ENCODE results near the gene COL6A1. TPM values are rescaled to one million over a fixed set of nuclear protein-coding genes. Genes with fewer than 3 reads are reported as not detected.
"Not testable (repeated sequence)": the region's sequence is repeated elsewhere in the genome, so short reads cannot be mapped to it uniquely, and the experiment has no call there.

Gene COL6A1
- polyA plus RNA-seq, 1 donor = 470 TPM

GRCh38 chr21:45974073-45975019, 7.2 kb upstream of the COL6A1 start:
- DNase-seq = no peak
- H3K4me1 ChIP-seq (ENCODE audit: control insufficient read depth, insufficient read depth, low read length) = peaks cover 33% of the 10 kb centered on the region

DNA sequence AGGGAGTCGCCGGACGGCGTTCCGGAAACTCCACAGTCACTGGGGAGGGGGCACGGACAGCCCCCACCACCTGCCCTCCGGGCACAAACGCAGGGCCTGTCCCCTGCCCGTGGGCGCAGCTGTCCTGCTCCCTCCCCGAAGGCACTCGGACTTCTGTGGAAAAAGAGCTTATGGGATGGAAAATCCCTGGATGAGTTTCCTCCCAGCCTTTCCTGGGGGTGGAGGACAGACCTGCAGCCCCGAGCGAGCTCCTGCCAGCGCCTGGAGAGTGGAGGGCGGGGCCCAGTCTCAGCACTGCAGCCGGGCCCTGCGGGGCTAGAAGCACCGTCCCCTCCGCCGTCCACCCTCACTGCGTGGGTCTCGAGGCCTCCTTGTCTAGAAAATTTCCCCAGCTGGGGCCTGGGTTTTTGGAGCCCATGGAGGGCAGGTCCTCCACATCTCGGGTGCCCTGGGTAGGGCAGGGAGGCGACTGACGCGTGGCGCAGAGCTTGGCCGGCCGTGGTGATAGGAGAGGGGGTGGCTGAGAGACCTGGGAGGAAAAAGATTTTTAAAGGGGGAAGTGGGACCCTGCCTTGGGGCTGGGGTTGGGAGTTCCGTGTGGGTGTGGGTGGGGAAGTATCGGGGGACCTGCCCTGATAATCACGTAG, 6.4 kb upstream of the COL6A1 start:
- peak in 1 of 2 donors; percentile 47 for DNase-seq
- Histone ChIP-seq H3K27me3 (ENCODE audit: control insufficient read depth, insufficient read depth, low read length) (peaks cover 65% of the 10 kb centered on the region), H3K36me3 (ENCODE audit: control insufficient read depth, insufficient read depth, low read length) (no peaks in the 10 kb centered on the region), H3K4me1 (ENCODE audit: control insufficient read depth, insufficient read depth, low read length) (peaks cover 33% of the 10 kb centered on the region), H3K4me3 (ENCODE audit: low read length) (no peak overlapping the region), H3K27ac (ENCODE audit: low read length) (peak overlapping the region; percentile 91), H3K9me3 (ENCODE audit: control insufficient read depth, low read depth, low read length) (peaks cover 12% of the 10 kb centered on the region)
- WGBS (ENCODE audit: insufficient coverage, low lambda C conversion rate) = no CpG with 5 or more reads among the region's 33 CpGs

More at GRCh38 chr21:45974073-45975019, 7.2 kb upstream of the COL6A1 start:
- no peaks in the 10 kb centered on the region for H3K36me3 ChIP-seq (ENCODE audit: control insufficient read depth, insufficient read depth, low read length)
- H3K9me3 ChIP-seq (ENCODE audit: control insufficient read depth, low read depth, low read length) = peaks cover 12% of the 10 kb centered on the region
- H3K4me3 ChIP-seq (ENCODE audit: low read length) = peak overlapping the region; percentile 53
- no CpG with 5 or more reads among the region's 59 CpGs for WGBS (ENCODE audit: insufficient coverage, low lambda C conversion rate)
- H3K27me3 ChIP-seq (ENCODE audit: control insufficient read depth, insufficient read depth, low read length) = peaks cover 59% of the 10 kb centered on the region
- peak overlapping the region; percentile 91 for H3K27ac ChIP-seq (ENCODE audit: low read length)

DNA sequence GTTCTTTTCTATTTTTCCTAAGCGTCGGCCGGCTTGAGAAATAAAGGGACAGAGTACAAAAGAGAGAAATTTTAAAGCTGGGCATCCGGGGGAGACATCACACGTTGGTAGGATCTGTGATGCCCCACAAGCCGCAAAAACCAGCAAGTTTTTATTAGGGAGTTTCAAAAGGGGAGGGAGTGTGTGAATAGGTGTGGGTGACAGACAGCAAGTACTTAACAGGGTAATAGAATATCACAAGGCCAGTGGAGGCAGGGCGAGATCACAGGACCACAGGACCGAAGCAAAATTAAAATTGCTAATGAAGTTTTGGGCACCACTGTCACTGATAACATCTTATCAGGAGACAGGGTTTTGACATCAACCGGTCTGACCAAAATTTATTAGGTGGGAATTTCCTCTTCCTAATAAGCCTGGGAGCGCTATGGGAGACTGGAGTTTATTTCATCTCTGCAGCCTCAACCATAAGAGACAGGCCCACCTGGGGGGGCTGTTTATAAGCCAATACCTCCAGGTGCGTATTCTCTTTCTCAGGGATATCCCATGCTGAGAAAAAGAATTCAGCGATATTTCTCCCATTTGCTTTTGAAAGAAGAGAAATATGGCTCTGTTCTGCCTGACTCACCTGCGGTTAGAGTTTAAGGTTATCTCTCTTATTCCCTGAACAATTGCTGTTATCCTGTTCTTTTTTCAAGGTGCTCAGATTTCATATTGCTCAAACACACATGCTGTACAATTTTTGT, 5.7 kb upstream of the COL6A1 start:
- H3K36me3 ChIP-seq (ENCODE audit: control insufficient read depth, insufficient read depth, low read length); DNase-seq; H3K27ac ChIP-seq (ENCODE audit: low read length); H3K4me3 ChIP-seq (ENCODE audit: low read length): not testable (repeated sequence)
- Histone ChIP-seq H3K4me1 (ENCODE audit: control insufficient read depth, insufficient read depth, low read length) (peaks cover 31% of the 10 kb centered on the region), H3K27me3 (ENCODE audit: control insufficient read depth, insufficient read depth, low read length) (peaks cover 71% of the 10 kb centered on the region), H3K9me3 (ENCODE audit: control insufficient read depth, low read depth, low read length) (peaks cover 12% of the 10 kb centered on the region)
- WGBS (ENCODE audit: insufficient coverage, low lambda C conversion rate) = 80% methylated on average over 1 of the region's 13 CpGs

- Histone ChIP-seq H3K4me1 (ENCODE audit: control insufficient read depth, insufficient read depth, low read length) (peaks cover 34% of the 10 kb centered on the region), H3K36me3 (ENCODE audit: control insufficient read depth, insufficient read depth, low read length) (no peaks in the 10 kb centered on the region), H3K27ac (ENCODE audit: low read length) (no peak overlapping the region), H3K4me3 (ENCODE audit: low read length) (no peak overlapping the region), H3K9me3 (ENCODE audit: control insufficient read depth, low read depth, low read length) (peaks cover 14% of the 10 kb centered on the region), H3K27me3 (ENCODE audit: control insufficient read depth, insufficient read depth, low read length) (peaks cover 69% of the 10 kb centered on the region)
- no peak for DNase-seq
- no CpG with 5 or more reads among the region's 11 CpGs for WGBS (ENCODE audit: insufficient coverage, low lambda C conversion rate)
These were observed 4.8 kb upstream of the COL6A1 start for GRCh38 chr21:45976701-45977311.

GRCh38 chr21:45977396-45977795, 4.2 kb upstream of the COL6A1 start:
- peaks cover 28% of the 10 kb centered on the region for H3K4me1 ChIP-seq (ENCODE audit: control insufficient read depth, insufficient read depth, low read length)
- peaks cover 64% of the 10 kb centered on the region for H3K27me3 ChIP-seq (ENCODE audit: control insufficient read depth, insufficient read depth, low read length)

DNA sequence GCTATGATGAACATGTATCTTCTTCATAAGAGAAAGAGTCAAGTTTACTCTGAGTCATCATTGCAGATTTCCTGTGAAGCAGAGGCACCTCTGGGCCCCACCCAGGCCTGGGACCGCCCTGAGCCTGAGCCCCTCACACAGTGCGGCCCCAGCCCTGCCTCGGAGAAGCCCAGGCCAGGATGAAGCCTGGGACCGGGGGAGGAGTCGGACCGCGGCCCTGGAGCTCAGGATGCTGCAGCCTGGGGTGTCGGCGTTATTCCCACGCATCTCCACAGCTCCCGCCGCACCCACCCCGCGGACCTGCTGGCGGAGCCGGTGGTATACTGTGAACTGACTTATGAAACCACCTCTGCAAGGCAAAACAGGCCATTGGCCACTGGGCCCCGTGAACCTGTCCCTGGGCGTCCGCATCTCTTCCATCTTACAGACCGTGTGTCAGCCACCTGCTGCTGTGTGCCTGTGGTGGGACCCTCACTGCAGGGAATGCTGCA, 2.4 kb upstream of the COL6A1 start:
- peaks cover 8% of the 10 kb centered on the region for H3K9me3 ChIP-seq (ENCODE audit: control insufficient read depth, low read depth, low read length)
- H3K27ac ChIP-seq (ENCODE audit: low read length) = no peak overlapping the region
- H3K27me3 ChIP-seq (ENCODE audit: control insufficient read depth, insufficient read depth, low read length) = peaks cover 48% of the 10 kb centered on the region
- H3K4me3 ChIP-seq (ENCODE audit: low read length) = no peak overlapping the region
- WGBS (ENCODE audit: insufficient coverage, low lambda C conversion rate) = no CpG with 5 or more reads among the region's 20 CpGs
- peaks cover 19% of the 10 kb centered on the region for H3K4me1 ChIP-seq (ENCODE audit: control insufficient read depth, insufficient read depth, low read length)
- H3K36me3 ChIP-seq (ENCODE audit: control insufficient read depth, insufficient read depth, low read length) = peaks cover 4% of the 10 kb centered on the region
- no peak for DNase-seq

More at GRCh38 chr21:45977396-45977795, 4.2 kb upstream of the COL6A1 start:
- WGBS (ENCODE audit: insufficient coverage, low lambda C conversion rate) = no CpG with 5 or more reads among the region's 5 CpGs
- peak overlapping the region; percentile 40 for H3K27ac ChIP-seq (ENCODE audit: low read length)
- H3K9me3 ChIP-seq (ENCODE audit: control insufficient read depth, low read depth, low read length) = peaks cover 13% of the 10 kb centered on the region
- peak in 1 of 2 donors; percentile 38 for DNase-seq
- no peaks in the 10 kb centered on the region for H3K36me3 ChIP-seq (ENCODE audit: control insufficient read depth, insufficient read depth, low read length)
- no peak overlapping the region for H3K4me3 ChIP-seq (ENCODE audit: low read length)

GRCh38 chr21:45979651-45980050, 1.9 kb upstream of the COL6A1 start:
- H3K4me3 ChIP-seq (ENCODE audit: low read length) = no peak overlapping the region
- H3K27me3 ChIP-seq (ENCODE audit: control insufficient read depth, insufficient read depth, low read length) = peaks cover 44% of the 10 kb centered on the region
- no peak for DNase-seq
- H3K27ac ChIP-seq (ENCODE audit: low read length) = no peak overlapping the region
- H3K4me1 ChIP-seq (ENCODE audit: control insufficient read depth, insufficient read depth, low read length) = peaks cover 14% of the 10 kb centered on the region
- H3K36me3 ChIP-seq (ENCODE audit: control insufficient read depth, insufficient read depth, low read length) = peaks cover 9% of the 10 kb centered on the region
- no CpG with 5 or more reads among the region's 7 CpGs for WGBS (ENCODE audit: insufficient coverage, low lambda C conversion rate)
- peaks cover 3% of the 10 kb centered on the region for H3K9me3 ChIP-seq (ENCODE audit: control insufficient read depth, low read depth, low read length)

GRCh38 chr21:45980271-45980670, 1.3 kb upstream of the COL6A1 start:
- Histone ChIP-seq H3K36me3 (ENCODE audit: control insufficient read depth, insufficient read depth, low read length) (peaks cover 13% of the 10 kb centered on the region), H3K27me3 (ENCODE audit: control insufficient read depth, insufficient read depth, low read length) (peaks cover 38% of the 10 kb centered on the region), H3K9me3 (ENCODE audit: control insufficient read depth, low read depth, low read length) (peaks cover 3% of the 10 kb centered on the region), H3K4me1 (ENCODE audit: control insufficient read depth, insufficient read depth, low read length) (peaks cover 8% of the 10 kb centered on the region), H3K4me3 (ENCODE audit: low read length) (no peak overlapping the region), H3K27ac (ENCODE audit: low read length) (no peak overlapping the region)
- DNase-seq = no peak
- WGBS (ENCODE audit: insufficient coverage, low lambda C conversion rate) = no CpG with 5 or more reads among the region's 2 CpGs

- H3K4me1 ChIP-seq (ENCODE audit: control insufficient read depth, insufficient read depth, low read length) = peaks cover 6% of the 10 kb centered on the region
- DNase-seq = no peak
- H3K36me3 ChIP-seq (ENCODE audit: control insufficient read depth, insufficient read depth, low read length) = peaks cover 17% of the 10 kb centered on the region
- H3K9me3 ChIP-seq (ENCODE audit: control insufficient read depth, low read depth, low read length) = peaks cover 3% of the 10 kb centered on the region
- peak overlapping the region; percentile 75 for H3K27ac ChIP-seq (ENCODE audit: low read length)
- peak overlapping the region; percentile 44 for H3K4me3 ChIP-seq (ENCODE audit: low read length)
- peaks cover 36% of the 10 kb centered on the region for H3K27me3 ChIP-seq (ENCODE audit: control insufficient read depth, insufficient read depth, low read length)
These were observed 873 bp upstream of the COL6A1 start for GRCh38 chr21:45980697-45981096.

All from large intestine (tissue), 3 donors.